DOHH2 (cell line): ENCODE results near the gene PPP3CA.

Experiments used
- CTCF ChIP-seq: fragments of 200-600 bp; sonication (generic); IDR thresholded peaks from one replicate; pipeline ENCODE4 v1.5.1; 2014; ENCODE audit warnings: antibody characterized with exemption, mild to moderate bottlenecking, low read depth, low read length; ENCODE audit not compliant: poor library complexity, severe bottlenecking
- EZH2phosphoT487 ChIP-seq: fragments of 200-600 bp; sonication (generic); IDR thresholded peaks from 2 replicates; pipeline ENCODE4 v1.6.1; 2017; ENCODE audit warnings: borderline replicate concordance, mild to moderate bottlenecking, antibody characterized with exemption, low read length, moderate library complexity, mixed read lengths

DNA sequence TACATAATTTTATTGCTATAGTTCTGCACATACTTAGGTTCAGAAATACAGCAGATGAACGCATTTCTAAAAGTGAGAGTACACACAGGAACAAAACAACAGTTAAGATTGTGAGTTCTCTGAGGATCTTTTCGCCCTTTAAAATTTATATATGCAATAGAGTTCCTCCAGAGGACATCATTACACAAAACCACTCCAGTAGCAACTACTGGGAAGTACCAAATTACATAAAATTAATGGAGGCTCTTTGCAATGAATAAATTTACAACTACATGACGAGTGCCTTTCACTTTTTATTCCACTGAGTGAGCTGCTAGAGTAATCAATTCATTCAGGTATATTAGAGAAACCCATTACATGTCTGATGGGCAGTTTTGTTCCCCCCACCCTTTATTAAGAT lies 107.2 kb downstream of the PPP3CA start:
- TF ChIP-seq CTCF (no peak), EZH2phosphoT487 (no peak)
